Measurements from ENCODE around the gene HSPBP1.

The HSPBP1 gene

DNA sequence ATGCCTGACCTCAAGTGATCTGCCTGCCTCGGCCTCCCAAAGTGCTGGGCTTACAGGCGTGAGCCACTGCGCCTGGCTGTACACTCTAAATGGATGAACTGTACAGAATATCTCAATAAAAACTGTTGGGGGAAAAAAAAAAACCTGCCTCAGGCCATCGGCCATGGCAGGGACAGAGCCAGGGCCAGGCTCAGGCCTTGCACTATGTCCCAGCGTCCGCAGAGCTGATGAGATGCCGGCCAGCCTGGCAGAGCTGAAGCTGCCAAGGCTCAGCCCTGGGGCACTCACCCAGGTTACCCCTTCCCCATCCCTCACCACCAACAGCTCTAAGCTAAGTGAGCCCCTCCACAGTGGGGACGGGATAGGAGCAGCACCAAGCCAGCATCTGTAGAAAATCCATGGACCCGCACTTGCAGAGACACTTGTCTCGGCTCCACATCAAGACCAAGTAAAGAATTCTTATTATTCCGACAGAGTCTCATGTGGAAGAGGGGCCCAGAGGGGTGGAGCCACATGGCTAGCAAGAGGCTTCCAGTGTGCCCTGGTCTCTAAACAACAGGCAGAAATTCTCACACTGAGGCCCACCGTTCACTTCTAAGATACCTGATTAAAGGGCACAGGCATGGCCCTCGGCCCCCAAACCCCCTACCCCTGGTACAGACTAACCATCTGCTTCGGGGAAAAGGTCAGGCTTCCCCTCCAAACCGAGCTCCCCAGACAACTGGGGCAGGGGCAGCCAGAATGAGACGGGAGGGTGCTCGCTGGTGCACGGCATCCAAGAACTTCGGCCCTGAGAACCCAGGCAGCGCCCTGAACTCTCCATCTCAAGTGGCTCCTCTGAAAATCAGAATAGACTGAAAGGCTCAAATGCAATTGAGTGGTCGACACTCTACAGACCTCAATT is 26.9 kb downstream of the HSPBP1 start:
- no peak for TF ChIP-seq GLIS3 (CRISPR knock-in tag; IDR thresholded peaks at IDR 0.05)
- no peak for TF ChIP-seq ARNTL (CRISPR knock-in tag; IDR thresholded peaks at IDR 0.05; ENCODE audit: borderline replicate concordance, low read depth)
- TF ChIP-seq, protein P1, sequence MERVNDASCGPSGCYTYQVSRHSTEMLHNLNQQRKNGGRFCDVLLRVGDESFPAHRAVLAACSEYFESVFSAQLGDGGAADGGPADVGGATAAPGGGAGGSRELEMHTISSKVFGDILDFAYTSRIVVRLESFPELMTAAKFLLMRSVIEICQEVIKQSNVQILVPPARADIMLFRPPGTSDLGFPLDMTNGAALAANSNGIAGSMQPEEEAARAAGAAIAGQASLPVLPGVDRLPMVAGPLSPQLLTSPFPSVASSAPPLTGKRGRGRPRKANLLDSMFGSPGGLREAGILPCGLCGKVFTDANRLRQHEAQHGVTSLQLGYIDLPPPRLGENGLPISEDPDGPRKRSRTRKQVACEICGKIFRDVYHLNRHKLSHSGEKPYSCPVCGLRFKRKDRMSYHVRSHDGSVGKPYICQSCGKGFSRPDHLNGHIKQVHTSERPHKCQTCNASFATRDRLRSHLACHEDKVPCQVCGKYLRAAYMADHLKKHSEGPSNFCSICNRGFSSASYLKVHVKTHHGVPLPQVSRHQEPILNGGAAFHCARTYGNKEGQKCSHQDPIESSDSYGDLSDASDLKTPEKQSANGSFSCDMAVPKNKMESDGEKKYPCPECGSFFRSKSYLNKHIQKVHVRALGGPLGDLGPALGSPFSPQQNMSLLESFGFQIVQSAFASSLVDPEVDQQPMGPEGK (CRISPR knock-in tag; IDR thresholded peaks at IDR 0.05; ENCODE audit: borderline replicate concordance): no peak
- TF ChIP-seq ZFP3 (CRISPR knock-in tag; IDR thresholded peaks at IDR 0.05): no peak
- TF ChIP-seq ZNF565 (CRISPR knock-in tag; conservative IDR thresholded peaks at IDR 0.05; ENCODE audit: low read depth): no peak
- no peak for TF ChIP-seq TOX (CRISPR knock-in tag; IDR thresholded peaks at IDR 0.05; ENCODE audit: borderline replicate concordance)
- TF ChIP-seq, protein P2, sequence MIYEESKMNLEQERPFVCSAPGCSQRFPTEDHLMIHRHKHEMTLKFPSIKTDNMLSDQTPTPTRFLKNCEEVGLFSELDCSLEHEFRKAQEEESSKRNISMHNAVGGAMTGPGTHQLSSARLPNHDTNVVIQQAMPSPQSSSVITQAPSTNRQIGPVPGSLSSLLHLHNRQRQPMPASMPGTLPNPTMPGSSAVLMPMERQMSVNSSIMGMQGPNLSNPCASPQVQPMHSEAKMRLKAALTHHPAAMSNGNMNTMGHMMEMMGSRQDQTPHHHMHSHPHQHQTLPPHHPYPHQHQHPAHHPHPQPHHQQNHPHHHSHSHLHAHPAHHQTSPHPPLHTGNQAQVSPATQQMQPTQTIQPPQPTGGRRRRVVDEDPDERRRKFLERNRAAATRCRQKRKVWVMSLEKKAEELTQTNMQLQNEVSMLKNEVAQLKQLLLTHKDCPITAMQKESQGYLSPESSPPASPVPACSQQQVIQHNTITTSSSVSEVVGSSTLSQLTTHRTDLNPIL (CRISPR knock-in tag; IDR thresholded peaks at IDR 0.05; ENCODE audit: low read depth): no peak
- TF ChIP-seq PPARA (CRISPR knock-in tag; IDR thresholded peaks at IDR 0.05; ENCODE audit: borderline replicate concordance): no peak
- TF ChIP-seq SNAI2 (CRISPR knock-in tag; IDR thresholded peaks at IDR 0.05): no peak
- ATAC-seq: no peak

DNA sequence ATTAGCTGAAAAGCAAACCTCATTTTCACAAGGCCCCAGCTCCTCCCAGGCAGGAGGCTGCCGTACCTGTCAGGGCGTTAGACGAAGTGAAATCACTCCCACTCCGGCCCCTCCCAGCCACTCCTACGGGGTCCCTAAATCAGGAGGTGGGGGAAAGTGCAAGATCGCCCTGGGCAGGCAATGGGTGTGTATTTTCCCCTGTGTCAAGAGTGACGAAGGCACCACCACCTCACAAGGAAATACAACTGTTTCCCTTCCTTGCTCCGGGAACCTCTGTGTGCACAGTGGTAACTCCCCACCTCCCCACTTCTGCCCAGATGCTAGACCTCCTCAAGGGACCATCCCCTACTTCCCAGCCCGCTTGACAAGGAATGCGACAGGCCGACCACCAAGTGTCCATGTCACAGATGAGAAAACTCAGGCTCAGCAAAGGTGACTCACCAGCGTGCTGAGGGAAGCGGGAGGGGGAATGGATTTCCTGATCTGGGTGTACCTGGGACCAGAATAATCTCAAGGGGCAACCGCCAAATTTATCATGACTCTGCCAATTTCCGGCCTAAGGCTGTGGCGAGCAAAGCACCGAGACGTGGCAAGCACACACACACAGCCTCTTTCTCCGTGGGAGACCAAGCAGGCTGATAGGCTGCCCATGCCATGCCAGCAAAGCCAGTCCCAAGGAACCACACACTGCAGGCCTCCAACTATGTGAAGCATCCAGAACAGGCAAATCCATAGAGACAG is 28.4 kb downstream of the HSPBP1 start:
- TF ChIP-seq ZNF70 (CRISPR knock-in tag; IDR thresholded peaks at IDR 0.05): no peak
- ATAC-seq: peak; percentile 43; the same call in 2 of the 3 replicates

DNA sequence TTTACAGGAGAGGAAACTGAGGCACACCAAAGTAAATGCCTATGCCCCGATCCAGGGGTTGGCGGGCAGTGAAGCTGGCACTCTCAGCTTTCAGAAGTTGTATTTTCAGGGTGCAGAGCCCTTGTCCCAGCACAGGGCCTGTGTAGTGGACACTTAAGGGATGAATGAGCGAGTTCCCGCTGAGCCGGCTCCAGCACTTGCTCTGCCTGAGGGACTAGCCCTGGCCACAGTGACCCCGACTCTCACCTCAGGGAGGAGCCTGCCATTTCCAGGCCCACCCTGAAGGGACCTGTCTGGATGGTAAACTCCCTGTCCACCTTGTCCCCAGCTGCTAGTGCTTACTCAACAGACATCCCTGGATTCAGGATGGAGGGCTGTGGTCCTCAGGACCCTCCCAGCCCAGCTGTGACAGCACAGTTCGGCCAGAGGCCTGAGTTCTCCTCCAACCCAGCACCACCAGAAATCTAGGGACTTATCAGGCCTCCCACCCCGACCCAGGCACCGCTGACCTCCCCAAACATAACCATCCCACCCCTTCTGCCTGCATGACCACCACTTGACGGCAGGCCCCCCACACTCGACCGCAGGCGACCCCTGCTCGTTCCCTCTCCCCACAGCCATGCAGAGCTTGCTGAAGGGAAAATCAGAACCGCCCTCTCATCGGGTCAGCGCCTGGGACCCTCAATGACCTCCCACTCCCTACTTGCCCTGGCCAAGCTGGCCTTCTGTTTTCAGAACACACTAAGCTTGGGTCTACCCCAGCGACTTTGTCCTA is 29.5 kb downstream of the HSPBP1 start:
- TF ChIP-seq, protein P1 (CRISPR knock-in tag; IDR thresholded peaks at IDR 0.05; ENCODE audit: borderline replicate concordance): no peak
- TF ChIP-seq TOX (CRISPR knock-in tag; IDR thresholded peaks at IDR 0.05; ENCODE audit: borderline replicate concordance): no peak
- TF ChIP-seq ZNF565 (CRISPR knock-in tag; conservative IDR thresholded peaks at IDR 0.05; ENCODE audit: low read depth): no peak
- no peak for TF ChIP-seq TCF4 (CRISPR knock-in tag; IDR thresholded peaks at IDR 0.05; ENCODE audit: borderline replicate concordance)
- no peak for TF ChIP-seq ESRRG (CRISPR knock-in tag; IDR thresholded peaks at IDR 0.05)
- TF ChIP-seq ZC3H10 (CRISPR knock-in tag; IDR thresholded peaks at IDR 0.05): no peak
- TF ChIP-seq, protein P3, sequence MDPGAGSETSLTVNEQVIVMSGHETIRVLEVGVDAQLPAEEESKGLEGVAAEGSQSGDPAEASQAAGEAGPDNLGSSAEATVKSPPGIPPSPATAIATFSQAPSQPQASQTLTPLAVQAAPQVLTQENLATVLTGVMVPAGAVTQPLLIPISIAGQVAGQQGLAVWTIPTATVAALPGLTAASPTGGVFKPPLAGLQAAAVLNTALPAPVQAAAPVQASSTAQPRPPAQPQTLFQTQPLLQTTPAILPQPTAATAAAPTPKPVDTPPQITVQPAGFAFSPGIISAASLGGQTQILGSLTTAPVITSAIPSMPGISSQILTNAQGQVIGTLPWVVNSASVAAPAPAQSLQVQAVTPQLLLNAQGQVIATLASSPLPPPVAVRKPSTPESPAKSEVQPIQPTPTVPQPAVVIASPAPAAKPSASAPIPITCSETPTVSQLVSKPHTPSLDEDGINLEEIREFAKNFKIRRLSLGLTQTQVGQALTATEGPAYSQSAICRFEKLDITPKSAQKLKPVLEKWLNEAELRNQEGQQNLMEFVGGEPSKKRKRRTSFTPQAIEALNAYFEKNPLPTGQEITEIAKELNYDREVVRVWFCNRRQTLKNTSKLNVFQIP (CRISPR knock-in tag; IDR thresholded peaks at IDR 0.05; ENCODE audit: borderline replicate concordance, low read depth): no peak
- no peak for TF ChIP-seq ISL1 (CRISPR knock-in tag; IDR thresholded peaks at IDR 0.05)
- ATAC-seq: no peak

DNA sequence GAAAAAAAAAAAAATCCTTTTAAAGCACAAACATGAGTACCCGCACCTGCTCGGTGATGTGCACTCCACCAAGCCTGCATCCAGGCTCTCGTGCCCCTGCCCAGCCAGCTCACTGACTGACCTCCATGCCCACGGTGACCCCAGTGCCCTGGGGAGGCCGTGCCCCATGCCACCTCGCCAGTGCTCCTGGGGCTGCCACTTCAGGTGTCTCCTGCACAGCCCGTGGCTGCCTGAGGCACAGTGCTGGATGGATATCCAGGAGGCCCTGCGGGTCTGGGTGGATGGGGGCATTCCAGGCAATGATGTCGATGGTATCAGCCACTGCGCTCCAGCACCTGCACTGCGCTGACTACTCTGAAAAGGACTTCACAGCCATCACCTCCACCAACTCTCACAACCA is 30.1 kb downstream of the HSPBP1 start:
- TF ChIP-seq ZFP3 (CRISPR knock-in tag; IDR thresholded peaks at IDR 0.05) (no peak), BACH2 (CRISPR knock-in tag; IDR thresholded peaks at IDR 0.05; ENCODE audit: borderline replicate concordance) (no peak)
- ATAC-seq: no peak

DNA sequence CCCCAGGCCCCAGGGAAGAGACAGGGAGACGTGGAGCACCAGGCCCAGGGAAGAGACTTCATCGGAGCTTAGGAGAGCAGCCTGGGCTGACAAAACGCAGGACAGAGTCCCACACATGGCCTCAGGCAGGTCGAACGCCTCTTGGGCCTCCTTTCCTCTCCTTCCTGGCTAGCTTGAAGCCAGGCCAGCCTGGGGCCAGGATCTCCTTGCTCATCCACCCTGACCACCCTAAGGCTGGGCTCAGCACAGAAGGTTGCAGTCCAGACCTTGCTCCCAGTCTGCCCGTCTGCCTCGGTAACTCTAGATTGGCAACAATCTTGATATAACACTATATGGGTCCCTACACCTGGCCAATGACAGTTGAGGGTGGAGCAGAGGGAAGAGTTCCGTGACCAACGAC is 31.2 kb downstream of the HSPBP1 start:
- no peak for ATAC-seq
- TF ChIP-seq, protein P1 (CRISPR knock-in tag; IDR thresholded peaks at IDR 0.05; ENCODE audit: borderline replicate concordance): no peak
- no peak for TF ChIP-seq ZNF565 (CRISPR knock-in tag; conservative IDR thresholded peaks at IDR 0.05; ENCODE audit: low read depth)
- no peak for TF ChIP-seq GLIS3 (CRISPR knock-in tag; IDR thresholded peaks at IDR 0.05)
- TF ChIP-seq TCF4 (CRISPR knock-in tag; IDR thresholded peaks at IDR 0.05; ENCODE audit: borderline replicate concordance): no peak
- no peak for TF ChIP-seq TOX (CRISPR knock-in tag; IDR thresholded peaks at IDR 0.05; ENCODE audit: borderline replicate concordance)
- TF ChIP-seq ZNF8 (CRISPR knock-in tag; IDR thresholded peaks at IDR 0.05): no peak
- no peak for TF ChIP-seq ZFP30 (CRISPR knock-in tag; IDR thresholded peaks at IDR 0.05)
- no peak for TF ChIP-seq SNAI2 (CRISPR knock-in tag; IDR thresholded peaks at IDR 0.05)
- no peak for TF ChIP-seq ESRRG (CRISPR knock-in tag; IDR thresholded peaks at IDR 0.05)
- no peak for TF ChIP-seq PPARA (CRISPR knock-in tag; IDR thresholded peaks at IDR 0.05; ENCODE audit: borderline replicate concordance)
- TF ChIP-seq ZFP3 (CRISPR knock-in tag; IDR thresholded peaks at IDR 0.05): no peak
- TF ChIP-seq, protein P4, sequence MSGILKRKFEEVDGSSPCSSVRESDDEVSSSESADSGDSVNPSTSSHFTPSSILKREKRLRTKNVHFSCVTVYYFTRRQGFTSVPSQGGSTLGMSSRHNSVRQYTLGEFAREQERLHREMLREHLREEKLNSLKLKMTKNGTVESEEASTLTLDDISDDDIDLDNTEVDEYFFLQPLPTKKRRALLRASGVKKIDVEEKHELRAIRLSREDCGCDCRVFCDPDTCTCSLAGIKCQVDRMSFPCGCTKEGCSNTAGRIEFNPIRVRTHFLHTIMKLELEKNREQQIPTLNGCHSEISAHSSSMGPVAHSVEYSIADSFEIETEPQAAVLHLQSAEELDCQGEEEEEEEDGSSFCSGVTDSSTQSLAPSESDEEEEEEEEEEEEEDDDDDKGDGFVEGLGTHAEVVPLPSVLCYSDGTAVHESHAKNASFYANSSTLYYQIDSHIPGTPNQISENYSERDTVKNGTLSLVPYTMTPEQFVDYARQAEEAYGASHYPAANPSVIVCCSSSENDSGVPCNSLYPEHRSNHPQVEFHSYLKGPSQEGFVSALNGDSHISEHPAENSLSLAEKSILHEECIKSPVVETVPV (CRISPR knock-in tag; IDR thresholded peaks at IDR 0.05): no peak
- TF ChIP-seq CSDC2 (CRISPR knock-in tag; IDR thresholded peaks at IDR 0.05): no peak

Data from SK-N-SH treated with all-trans-retinoic acid at 6 μM for 48 hours (cell line).